ENCODE measurements around the gene TFR2. TPM values are rescaled to one million over a fixed set of nuclear protein-coding genes. Genes with fewer than 3 reads are reported as not detected.
A peak's percentile ranks its signal among the peaks of the same experiment; 100 is the strongest.

Gene TFR2
- total and polyA plus RNA-seq, 2 of the 13 experiments (the other 11 are each of a cell fraction or from before 2014, with no cell fraction given) = 36.9 to 64.2 TPM

DNA sequence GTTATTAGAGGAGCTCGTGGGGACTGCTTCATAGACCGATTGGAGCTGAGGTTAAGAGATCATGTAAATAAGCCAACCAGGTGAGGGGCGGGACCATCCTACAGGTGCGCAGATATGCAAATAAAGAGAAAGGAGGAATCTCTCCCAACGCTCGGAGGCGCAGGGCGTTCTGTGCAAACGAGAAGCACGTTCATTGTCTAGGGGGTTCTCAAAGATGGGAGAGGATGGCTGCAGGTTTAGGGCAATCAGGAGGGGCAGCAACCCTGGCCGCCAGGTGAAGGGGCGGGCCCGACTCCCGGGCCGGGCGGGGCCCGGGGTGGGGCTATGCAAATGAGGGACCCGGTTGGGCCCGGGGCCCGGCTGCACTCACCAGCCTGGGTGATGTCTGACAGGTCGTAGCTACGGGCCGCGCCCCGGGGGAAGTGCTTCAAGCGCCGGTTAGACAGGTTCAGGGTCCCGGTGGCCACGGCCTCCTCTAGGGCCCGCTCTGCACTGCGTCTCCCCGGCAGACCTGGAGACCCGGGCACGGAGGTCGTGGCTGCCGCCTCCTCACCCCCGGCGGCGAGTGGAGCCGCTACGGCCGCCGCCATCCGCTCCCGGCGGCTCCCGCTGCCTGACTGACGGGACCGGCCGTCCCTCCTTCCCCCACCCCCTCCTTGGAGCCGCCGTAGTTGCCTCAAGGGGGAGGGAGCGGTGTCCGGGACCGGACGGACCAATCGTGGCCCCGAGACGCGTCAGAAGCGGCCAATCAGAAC lies 55.7 kb downstream of the TFR2 start, which contains the start of gene LRCH4 (continued):
- TF ChIP-seq SKI (IDR thresholded peaks at IDR 0.05; ENCODE audit: partially characterized antibody) (peak; percentile 61), FOXC1 (CRISPR knock-in tag; IDR thresholded peaks at IDR 0.05; ENCODE audit: borderline replicate concordance) (peak; percentile 74; the same call in 1 of the 2 replicates), ARID5B (CRISPR knock-in tag; IDR thresholded peaks at IDR 0.05) (peak; percentile 42; the same call in 1 of the 2 replicates), ZNF124 (CRISPR knock-in tag; IDR thresholded peaks at IDR 0.05) (0 out of 2 replicates have a peak, but pooled peaks have one; percentile 31), ZNF777 (CRISPR knock-in tag; IDR thresholded peaks at IDR 0.05) (peak; percentile 41; the same call in 1 of the 2 replicates), EEA1 (CRISPR knock-in tag; IDR thresholded peaks at IDR 0.05; ENCODE audit: borderline replicate concordance) (0 out of 2 replicates have a peak, but pooled peaks have one; percentile 29), THAP8 (CRISPR knock-in tag; IDR thresholded peaks at IDR 0.05; ENCODE audit: borderline replicate concordance) (no peak; the same call in 1 of the 2 replicates), MED1 (CRISPR knock-in tag; IDR thresholded peaks at IDR 0.05) (peak; percentile 43; the same call in 1 of the 2 replicates), THAP7 (CRISPR knock-in tag; IDR thresholded peaks at IDR 0.05) (peak; percentile 73; the same call in 1 of the 2 replicates), KDM2A (CRISPR knock-in tag; IDR thresholded peaks at IDR 0.05; ENCODE audit: borderline replicate concordance, low read depth) (peak; percentile 83; the same call in 1 of the 2 replicates), ATF3 (CRISPR knock-in tag; IDR thresholded peaks at IDR 0.05) (0 out of 2 replicates have a peak, but pooled peaks have one; percentile 52), DR1 (CRISPR knock-in tag; IDR thresholded peaks at IDR 0.05) (peak; percentile 83), TBX3 (IDR thresholded peaks at IDR 0.05; ENCODE audit: borderline replicate concordance) (0 out of 2 replicates have a peak, but pooled peaks have one; percentile 4), ZNF138 (CRISPR knock-in tag; IDR thresholded peaks at IDR 0.05; ENCODE audit: low read depth) (peak; percentile 43; the same call in 1 of the 2 replicates), ZEB1 (IDR thresholded peaks at IDR 0.05; ENCODE audit: insufficient replicate concordance, low read depth) (peak; percentile 96), ZNF205 (CRISPR knock-in tag; IDR thresholded peaks at IDR 0.05) (0 out of 2 replicates have a peak, but pooled peaks have one; percentile 58), ZNF546 (CRISPR knock-in tag; conservative IDR thresholded peaks at IDR 0.05) (0 out of 2 replicates have a peak, but pooled peaks have one; percentile 43), KLF16 (CRISPR knock-in tag; IDR thresholded peaks at IDR 0.05) (peak in 1 of 2 experiments; percentile 72; a peak in 2 of 4 replicates)
- TF ChIP-seq, protein P1, sequence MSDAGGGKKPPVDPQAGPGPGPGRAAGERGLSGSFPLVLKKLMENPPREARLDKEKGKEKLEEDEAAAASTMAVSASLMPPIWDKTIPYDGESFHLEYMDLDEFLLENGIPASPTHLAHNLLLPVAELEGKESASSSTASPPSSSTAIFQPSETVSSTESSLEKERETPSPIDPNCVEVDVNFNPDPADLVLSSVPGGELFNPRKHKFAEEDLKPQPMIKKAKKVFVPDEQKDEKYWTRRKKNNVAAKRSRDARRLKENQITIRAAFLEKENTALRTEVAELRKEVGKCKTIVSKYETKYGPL (CRISPR knock-in tag; IDR thresholded peaks at IDR 0.05) = no peak
- TF ChIP-seq, protein P2, sequence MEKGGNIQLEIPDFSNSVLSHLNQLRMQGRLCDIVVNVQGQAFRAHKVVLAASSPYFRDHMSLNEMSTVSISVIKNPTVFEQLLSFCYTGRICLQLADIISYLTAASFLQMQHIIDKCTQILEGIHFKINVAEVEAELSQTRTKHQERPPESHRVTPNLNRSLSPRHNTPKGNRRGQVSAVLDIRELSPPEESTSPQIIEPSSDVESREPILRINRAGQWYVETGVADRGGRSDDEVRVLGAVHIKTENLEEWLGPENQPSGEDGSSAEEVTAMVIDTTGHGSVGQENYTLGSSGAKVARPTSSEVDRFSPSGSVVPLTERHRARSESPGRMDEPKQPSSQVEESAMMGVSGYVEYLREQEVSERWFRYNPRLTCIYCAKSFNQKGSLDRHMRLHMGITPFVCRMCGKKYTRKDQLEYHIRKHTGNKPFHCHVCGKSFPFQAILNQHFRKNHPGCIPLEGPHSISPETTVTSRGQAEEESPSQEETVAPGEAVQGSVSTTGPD (CRISPR knock-in tag; IDR thresholded peaks at IDR 0.05) = no peak
